DND-41 (cell line): Measurements from ENCODE around the gene GATAD2B.

Experiments
- ATAC-seq: fragments of 200-7000 bp; cut with Tn5 transposase; 3 replicates; pipeline ENCODE4 v1.9.1; 2021; ENCODE audit warnings: low read depth; ENCODE audit not compliant: insufficient read depth
- DNase-seq: peaks from one replicate; pipeline ENCODE4 v3.0.0-alpha.2; 2020
- H2AFZ ChIP-seq: 2 replicates; pipeline ENCODE4 v1.6.0; 2012; ENCODE audit warnings: low read depth, low read length
- H3K27ac ChIP-seq: 2 replicates; pipeline ENCODE4 v1.5.1; 2012; ENCODE audit warnings: low read length, inconsistent platforms
- H3K27me3 ChIP-seq: fragments of 200-600 bp; sonication (generic); 2 replicates; pipeline ENCODE4 v1.6.0; 2012; ENCODE audit warnings: low read length, mild to moderate bottlenecking, inconsistent platforms; ENCODE audit not compliant: insufficient read depth, poor library complexity
- H3K36me3 ChIP-seq: 2 replicates; pipeline ENCODE4 v1.5.1; 2012; ENCODE audit warnings: low read length, inconsistent platforms; ENCODE audit not compliant: insufficient read depth
- H3K4me1 ChIP-seq: 2 replicates; pipeline ENCODE4 v1.5.1; 2012; ENCODE audit warnings: mild to moderate bottlenecking, low read length; ENCODE audit not compliant: insufficient read depth
- H3K4me2 ChIP-seq: 2 replicates; pipeline ENCODE4 v1.6.0; 2012; ENCODE audit warnings: mild to moderate bottlenecking, moderate library complexity, low read length, inconsistent platforms; ENCODE audit not compliant: insufficient read depth
- H3K4me3 ChIP-seq, 2 experiments: fragments of 200-600 bp in 1 of 2; shearing (Covaris generic) in 1 of 2; 2 replicates each; pipeline ENCODE4 v1.5.1; 2012 to 2016; ENCODE audit warnings: inconsistent platforms in 2 of 2, low read length in 2 of 2, mild to moderate bottlenecking in 2 of 2, low read depth in 1 of 2, moderate library complexity in 1 of 2
- H3K79me2 ChIP-seq: 2 replicates; pipeline ENCODE4 v1.6.0; 2012; ENCODE audit warnings: low read length, inconsistent platforms; ENCODE audit not compliant: insufficient read depth
- H3K9ac ChIP-seq: 2 replicates; pipeline ENCODE4 v1.6.0; 2012; ENCODE audit warnings: low read depth, mild to moderate bottlenecking, inconsistent platforms, low read length, moderate library complexity
- H3K9me3 ChIP-seq: 2 replicates; pipeline ENCODE4 v1.5.1; 2012; ENCODE audit warnings: low read length, moderate library complexity, mild to moderate bottlenecking, inconsistent platforms; ENCODE audit not compliant: insufficient read depth, severe bottlenecking
- H4K20me1 ChIP-seq: 2 replicates; pipeline ENCODE4 v1.6.0; 2012; ENCODE audit warnings: low read length; ENCODE audit not compliant: insufficient read depth
- CTCF ChIP-seq: IDR thresholded peaks from 2 replicates; pipeline ENCODE4 v1.5.1; 2012; ENCODE audit warnings: borderline replicate concordance, low read length, moderate library complexity, mild to moderate bottlenecking; ENCODE audit not compliant: poor library complexity, severe bottlenecking; ENCODE audit errors: extremely low read depth
- EZH2 ChIP-seq: IDR thresholded peaks from 3 replicates; pipeline ENCODE4 v1.6.1; 2012; ENCODE audit warnings: borderline replicate concordance, low read depth, mild to moderate bottlenecking, moderate library complexity, low read length, inconsistent platforms; ENCODE audit not compliant: severe bottlenecking

GATAD2B gene

GRCh38 chr1:153860285-153860684 is 62.5 kb downstream of the GATAD2B start:
- Histone ChIP-seq H3K4me2 (no peak overlapping the region), H4K20me1 (peaks cover 43% of the 10 kb centered on the region; the same call in 1 of the 2 replicates), H3K27ac (no peak overlapping the region), H3K4me1 (no peaks in the 10 kb centered on the region), H2AFZ (no peak overlapping the region), H3K4me3 (no peak overlapping the region), H3K9ac (no peak overlapping the region), H3K9me3 (no peaks in the 10 kb centered on the region), H3K79me2 (peaks cover 95% of the 10 kb centered on the region), H3K27me3 (no peaks in the 10 kb centered on the region), H3K36me3 (peaks cover 37% of the 10 kb centered on the region; the same call in 1 of the 2 replicates)
- TF ChIP-seq EZH2 (no peak), CTCF (no peak)
- no peak for DNase-seq
- no peak for ATAC-seq

- Histone ChIP-seq H3K36me3 (peaks cover 43% of the 10 kb centered on the region), H3K27me3 (no peaks in the 10 kb centered on the region), H3K4me2 (no peak overlapping the region), H4K20me1 (peaks cover 38% of the 10 kb centered on the region), H3K79me2 (peaks cover 95% of the 10 kb centered on the region), H3K9ac (no peak overlapping the region), H3K4me1 (no peaks in the 10 kb centered on the region), H3K27ac (no peak overlapping the region), H2AFZ (no peak overlapping the region), H3K4me3 (no peak overlapping the region), H3K9me3 (no peaks in the 10 kb centered on the region)
- ATAC-seq: no peak
- TF ChIP-seq EZH2 (no peak), CTCF (no peak)
- DNase-seq: no peak
Observed at GRCh38 chr1:153857505-153857904, 65.3 kb downstream of the GATAD2B start.

GRCh38 chr1:153856763-153857162 is 66.0 kb downstream of the GATAD2B start:
- H2AFZ ChIP-seq: no peak overlapping the region
- no peaks in the 10 kb centered on the region for H3K27me3 ChIP-seq
- peaks cover 44% of the 10 kb centered on the region for H4K20me1 ChIP-seq
- no peak overlapping the region for H3K4me3 ChIP-seq
- TF ChIP-seq CTCF: no peak
- TF ChIP-seq EZH2: no peak
- H3K36me3 ChIP-seq: peaks cover 51% of the 10 kb centered on the region
- no peak overlapping the region for H3K27ac ChIP-seq
- no peak overlapping the region for H3K9ac ChIP-seq
- H3K9me3 ChIP-seq: no peaks in the 10 kb centered on the region
- peaks cover 95% of the 10 kb centered on the region for H3K79me2 ChIP-seq
- no peaks in the 10 kb centered on the region for H3K4me1 ChIP-seq
- H3K4me2 ChIP-seq: no peak overlapping the region
- no peak for DNase-seq
- no peak for ATAC-seq

- DNase-seq: no peak
- Histone ChIP-seq H4K20me1 (peaks cover 34% of the 10 kb centered on the region), H3K79me2 (peaks cover 96% of the 10 kb centered on the region), H3K9ac (no peak overlapping the region), H3K27me3 (no peaks in the 10 kb centered on the region), H3K27ac (no peak overlapping the region), H3K4me1 (no peaks in the 10 kb centered on the region), H2AFZ (no peak overlapping the region), H3K36me3 (peaks cover 55% of the 10 kb centered on the region), H3K4me2 (no peak overlapping the region), H3K4me3 (no peak overlapping the region), H3K9me3 (no peaks in the 10 kb centered on the region)
- ATAC-seq: no peak
- no peak for TF ChIP-seq CTCF
- no peak for TF ChIP-seq EZH2
Observed at GRCh38 chr1:153852170-153852569, 70.6 kb downstream of the GATAD2B start.
